K562 (cell line): ENCODE results near the gene CLCN2. TPM values are rescaled to one million over a fixed set of nuclear protein-coding genes. Genes with fewer than 3 reads are reported as not detected.

Source experiments
- ATAC-seq: fragments of 200-7000 bp; cut with Tn5 transposase; 3 replicates; pipeline ENCODE4 v1.9.1; 2020; ENCODE audit warnings: moderate library complexity
- BruUV-seq: library from RNA; stranded (reverse); fragments of 400-500 nt; replicated peaks from 2 replicates; lab custom pipeline; 2021; lab: Mats Ljungman, UMichigan
- CTCF ChIA-PET: fragments of 300-600 bp; formaldehyde crosslinking; extraction: SDS; loops from one replicate; lab custom pipeline; 2021; ENCODE audit warnings: low intra/inter-chr PET ratio; lab: Yijun Ruan, JAX
- POLR2A ChIA-PET: fragments of 300-600, 350-650 bp; sonication (Branson Sonifier 250); formaldehyde crosslinking; extraction: SDS; loops from one replicate; lab custom pipeline; 2021; ENCODE audit warnings: antibody characterized with exemption, inconsistent platforms; lab: Yijun Ruan, JAX
- DNase-seq, 4 experiments: peaks; one replicate each; pipeline versions ENCODE4 v3.0.0 to v3.0.0-alpha.2; 2011 to 2018; ENCODE audit warnings: low spot score in 3 of 4, mixed read lengths in 3 of 4; ENCODE audit errors: extremely low read depth in 1 of 4
- FAIRE-seq: peaks from 2 replicates; lab custom pipeline; 2011; peaks lifted over from hg19 to GRCh38; lab: Jason Lieb, UNC
- H2AFZ ChIP-seq: 2 replicates; pipeline ENCODE4 v1.6.0; 2011; ENCODE audit warnings: low read depth, low read length, control low read depth, inconsistent platforms
- H3K27ac ChIP-seq: fragments of 200-600 bp; 3 replicates; pipeline ENCODE4 v1.8.0; 2011; ENCODE audit warnings: low read depth, mild to moderate bottlenecking, control low read depth, inconsistent platforms, low read length, moderate library complexity, mixed read lengths; ENCODE audit errors: extremely low read depth
- H3K27me3 ChIP-seq, 2 experiments: fragments of 300-600 bp in 1 of 2; 2 replicates in 1 of 2; 3 replicates in 1 of 2; pipeline versions ENCODE4 v1.6.0 to v1.8.0; 2011; ENCODE audit warnings: inconsistent platforms in 2 of 2, low read length in 2 of 2, mild to moderate bottlenecking in 1 of 2, mixed read lengths in 1 of 2, moderate library complexity in 1 of 2; ENCODE audit not compliant: control insufficient read depth in 2 of 2, insufficient read depth in 2 of 2
- H3K36me3 ChIP-seq: fragments of 300-600 bp; 3 replicates; pipeline ENCODE4 v1.8.0; 2011; ENCODE audit warnings: mild to moderate bottlenecking, low read length, inconsistent platforms; ENCODE audit not compliant: control insufficient read depth, insufficient read depth
- H3K4me1 ChIP-seq, 2 experiments: fragments of 200-600 bp in 1 of 2; replicated peaks in 1 of 2; 2 replicates in 1 of 2; 3 replicates in 1 of 2; pipeline versions ENCODE4 v1.5.1 to v1.8.0; 2011; ENCODE audit warnings: inconsistent platforms in 2 of 2, low read length in 2 of 2, mild to moderate bottlenecking in 1 of 2, mixed read lengths in 1 of 2, moderate library complexity in 1 of 2; ENCODE audit not compliant: control insufficient read depth in 2 of 2, insufficient read depth in 2 of 2
- H3K4me2 ChIP-seq: 2 replicates; pipeline ENCODE4 v1.6.1; 2011; ENCODE audit warnings: low read length, control low read depth, inconsistent platforms, mixed read lengths; ENCODE audit not compliant: insufficient read depth
- H3K4me3 ChIP-seq: fragments of 200-600 bp; sonication (generic), shearing (Covaris generic); 2 replicates; pipeline ENCODE4 v1.5.1; 2016; ENCODE audit warnings: control low read depth, inconsistent platforms
- H3K79me2 ChIP-seq: fragments of 200-600 bp; 3 replicates; pipeline ENCODE4 v1.8.0; 2011; ENCODE audit warnings: low read length, inconsistent platforms; ENCODE audit not compliant: control insufficient read depth, insufficient read depth
- H3K9ac ChIP-seq, 2 experiments: 2 replicates each; pipeline versions ENCODE4 v1.6.0 to v1.6.1; 2011; ENCODE audit warnings: low read depth in 2 of 2, low read length in 2 of 2, control low read depth in 1 of 2, inconsistent platforms in 1 of 2, mild to moderate bottlenecking in 1 of 2, mixed read lengths in 1 of 2; ENCODE audit not compliant: insufficient read depth in 1 of 2
- H3K9me1 ChIP-seq: one replicate; pipeline ENCODE4 v1.6.0; 2011; ENCODE audit warnings: inconsistent platforms, mild to moderate bottlenecking, low read length, moderate library complexity; ENCODE audit not compliant: control insufficient read depth, insufficient read depth
- H3K9me3 ChIP-seq: replicated peaks from 2 replicates; pipeline ENCODE4 v1.5.1; 2011; ENCODE audit warnings: low read depth, low read length, inconsistent platforms; ENCODE audit not compliant: control insufficient read depth, insufficient read depth
- H4K20me1 ChIP-seq: replicated peaks from 2 replicates; pipeline ENCODE4 v1.6.1; 2011; ENCODE audit warnings: low read length, inconsistent platforms, mixed read lengths; ENCODE audit not compliant: control insufficient read depth, insufficient read depth
- CBX5 ChIP-seq: IDR thresholded peaks from 2 replicates; pipeline ENCODE4 v1.6.1; 2014; ENCODE audit warnings: low read depth, borderline replicate concordance
- OTX1 ChIP-seq: fragments of 450-650 bp; formaldehyde crosslinking; IDR thresholded peaks from 2 replicates; pipeline ENCODE4 v1.4.0; 2022; ENCODE audit warnings: mild to moderate bottlenecking
- RNF2 ChIP-seq: sonication (generic); IDR thresholded peaks from 2 replicates; pipeline ENCODE4 v1.6.1; 2016
- ZBTB1 ChIP-seq: sonication (generic); formaldehyde crosslinking; IDR thresholded peaks from 2 replicates; pipeline ENCODE4 v1.8.1; 2023; ENCODE audit warnings: missing genetic modification reagents, low read depth, mild to moderate bottlenecking, borderline replicate concordance
- ZBTB2 ChIP-seq: fragments of 450-650 bp; IDR thresholded peaks from 2 replicates; pipeline ENCODE4 v1.6.1; 2016; ENCODE audit warnings: antibody characterized with exemption
- ZNF217 ChIP-seq: sonication (generic); formaldehyde crosslinking; IDR thresholded peaks from 2 replicates; pipeline ENCODE4 v1.8.0; 2022; ENCODE audit warnings: mild to moderate bottlenecking, missing genetic modification reagents
- WGBS: fragments of 100-300 bp; shearing (Covaris generic); methylation state at CpG from one replicate; pipeline ENCODE4 v1.1.6; 2016; ENCODE audit warnings: low coverage, mixed read lengths; ENCODE audit not compliant: insufficient coverage; ENCODE audit errors: missing lambda C conversion rate; 5-methylcytosine and 5-hydroxymethylcytosine counted together
- in situ Hi-C: fragments of 300-500 bp; cut with MboI; formaldehyde crosslinking; loops from 4 replicates; pipeline ENCODE4 v1.15.0; 2018; ENCODE audit warnings: inconsistent platforms, mixed read lengths
- intact Hi-C: fragments of 100-400 bp; cut with micrococcal nuclease; formaldehyde crosslinking; loops from 2 replicates; pipeline ENCODE4 v1.14.2; 2022
- polyA plus RNA-seq, 8 experiments: library from polyadenylated mRNA; depleted of rRNA in 4 of 8; stranded (reverse) in 5 of 8; unstranded in 3 of 8; fragments of >200 nt; fragmentation: Nextera tagmentation in 2 of 8; fragmentation: Illumina TruSeq in 1 of 8; extraction: Ambion mirVana in 2 of 8; extraction: Trizol in 1 of 8; gene quantifications; 2 replicates each; pipeline versions ENCODE4 v1.2.1 to v1.2.3, GENCODE V29; 2011 to 2014; ENCODE audit warnings: inconsistent platforms in 1 of 8, missing spikeins in 1 of 8
- total RNA-seq, 7 experiments: library from RNA; depleted of rRNA in 6 of 7; stranded (reverse); fragments of >200 nt in 6 of 7; fragmentation: Illumina TruSeq in 2 of 7; extraction: Trizol in 2 of 7; gene quantifications; 2 replicates each; pipeline versions ENCODE4 v1.2.1 to v1.2.3, GENCODE V29; 2011 to 2021; ENCODE audit warnings: low replicate concordance in 1 of 7

Gene CLCN2
- total and polyA plus RNA-seq, 9 of the 15 experiments (the other 6 are each of a cell fraction or from before 2014, with no cell fraction given): 0.10 to 14.0 (median 6.9) TPM

GRCh38 chr3:184325715-184326369, 35.6 kb downstream of the CLCN2 start:
- Histone ChIP-seq H4K20me1 (peaks cover 14% of the 10 kb centered on the region), H3K9ac (no peak overlapping the region; a peak in 1 of 4 replicates), H3K4me3 (no peak overlapping the region), H3K27me3 (no peaks in the 10 kb centered on the region), H2AFZ (no peak overlapping the region), H3K9me3 (no peaks in the 10 kb centered on the region), H3K79me2 (peaks cover 49% of the 10 kb centered on the region; the same call in 2 of the 3 replicates), H3K27ac (no peak overlapping the region), H3K4me2 (no peak overlapping the region), H3K36me3 (peaks cover 98% of the 10 kb centered on the region), H3K9me1 (no peaks in the 10 kb centered on the region), H3K4me1 (peaks cover 0 to 3% of the 10 kb centered on the region in 2 experiments; a peak in 2 of 5 replicates)
- intact Hi-C loops: no loop called here
- DNase-seq: no peak
- ChIA-PET POLR2A (interaction anchor here (1.2 to 2.8 kb wide), 2 partner anchors 8 to 10 kb away, joined by 4 to 24 read pairs; no protein-coding TSS in a partner anchor), CTCF (no interaction called here)
- no TSS peak for BruUV-seq
- in situ Hi-C loops: no loop called here
- ATAC-seq: no peak
- WGBS: 93% methylated on average over 6 of the region's 6 CpGs
- no peak for FAIRE-seq
- TF ChIP-seq CBX5 (no peak), OTX1 (no peak), ZNF217 (CRISPR knock-in tag) (no peak), ZBTB2 (no peak), ZBTB1 (CRISPR knock-in tag) (no peak), RNF2 (no peak)
